GM19035 (cell line): ENCODE measurements around the gene PTPRJ.
"Not testable (repeated sequence)": the region's sequence is repeated elsewhere in the genome, so short reads cannot be mapped to it uniquely, and the experiment has no call there.

Experiments
- ATAC-seq: cut with Tn5 transposase; IDR thresholded peaks from one replicate; pipeline ENCODE4 v1.9.1; 2021; ENCODE audit not compliant: unreplicated experiment

Gene PTPRJ

GRCh38 chr11:48107188-48107704 lies 126.9 kb downstream of the PTPRJ start:
- peak; percentile 88 for ATAC-seq

DNA sequence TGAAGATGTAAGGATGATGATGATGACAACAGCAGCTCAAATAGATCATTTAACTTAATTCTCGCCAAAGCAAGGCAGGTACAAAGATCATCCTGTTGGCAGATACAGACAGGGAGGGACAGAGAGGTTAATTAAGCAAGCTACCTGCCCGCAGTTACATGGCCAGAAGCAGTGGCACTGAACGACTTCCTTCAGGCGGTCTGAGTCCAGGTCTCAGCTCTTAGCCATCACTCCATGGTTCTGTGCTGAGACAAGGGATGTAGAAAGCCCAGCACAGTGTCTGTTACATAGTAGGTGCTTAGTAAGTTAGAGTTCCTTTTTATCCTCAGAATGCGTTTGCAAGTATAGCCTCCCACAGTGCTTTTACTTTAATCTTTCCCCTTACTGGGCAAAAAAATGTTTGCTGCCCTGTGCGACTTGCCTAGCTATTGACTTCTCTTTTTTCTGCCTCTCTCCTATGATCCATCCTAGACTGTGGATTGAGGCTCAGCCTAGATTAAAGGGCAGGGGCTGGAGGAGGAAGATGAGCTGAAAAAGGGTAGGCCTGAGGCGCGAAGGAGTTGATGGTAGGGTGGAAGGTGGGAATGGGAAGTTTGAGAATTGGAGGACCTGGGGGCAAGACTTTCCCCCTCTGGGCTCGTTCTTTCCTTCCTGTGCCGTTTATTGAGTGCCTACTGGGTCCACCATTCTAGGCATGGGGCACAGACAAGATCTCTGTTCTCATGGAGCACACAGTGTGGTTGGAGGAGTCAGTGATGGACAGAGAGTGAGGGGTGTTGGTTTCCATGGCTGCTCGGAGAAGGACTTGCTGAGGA lies 128.1 kb downstream of the PTPRJ start:
- ATAC-seq, result no peak

- no peak for ATAC-seq
Observed at GRCh38 chr11:48109046-48109666, 128.8 kb downstream of the PTPRJ start.

- ATAC-seq, result no peak
Observed at GRCh38 chr11:48110509-48110766, 130.1 kb downstream of the PTPRJ start.

DNA sequence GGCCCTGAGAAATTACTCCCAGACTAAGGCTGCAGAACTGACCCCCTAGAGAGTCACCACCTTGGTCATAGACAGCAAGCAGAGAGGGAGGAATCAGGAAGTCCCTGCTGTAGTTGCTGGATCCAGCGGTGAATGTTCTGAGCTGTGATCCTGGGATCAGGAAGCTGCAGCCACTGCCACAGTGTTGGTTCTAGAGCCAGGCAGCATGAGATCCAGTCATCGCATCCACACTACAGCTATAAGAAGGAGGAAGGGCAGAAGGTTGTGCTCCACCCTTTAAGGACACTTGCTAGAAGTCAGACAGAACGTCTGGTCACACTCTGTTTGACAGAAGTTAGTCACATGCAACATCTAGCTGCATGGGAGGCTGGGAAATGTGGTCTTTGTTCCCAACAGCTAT lies 131.5 kb downstream of the PTPRJ start:
- ATAC-seq, result no peak

DNA sequence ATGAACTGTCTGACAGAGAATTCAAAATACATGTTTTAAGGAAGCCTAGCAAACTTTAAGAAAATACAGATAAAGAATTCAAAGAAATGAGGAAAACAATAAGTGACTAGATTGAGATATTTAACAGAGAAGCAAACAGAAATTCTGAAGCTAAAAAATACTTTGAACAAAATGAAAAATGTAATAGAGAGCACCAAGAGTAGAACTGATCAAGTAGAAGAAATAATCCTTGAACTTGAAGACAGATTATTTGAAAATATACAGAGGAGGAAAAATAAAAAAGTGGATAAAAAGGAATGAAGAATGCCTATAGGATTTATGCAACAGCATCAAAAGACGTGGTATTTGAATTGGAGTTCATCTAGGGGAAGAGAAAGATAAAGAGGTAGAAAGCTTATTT lies 134.4 kb downstream of the PTPRJ start:
- ATAC-seq, result no peak

DNA sequence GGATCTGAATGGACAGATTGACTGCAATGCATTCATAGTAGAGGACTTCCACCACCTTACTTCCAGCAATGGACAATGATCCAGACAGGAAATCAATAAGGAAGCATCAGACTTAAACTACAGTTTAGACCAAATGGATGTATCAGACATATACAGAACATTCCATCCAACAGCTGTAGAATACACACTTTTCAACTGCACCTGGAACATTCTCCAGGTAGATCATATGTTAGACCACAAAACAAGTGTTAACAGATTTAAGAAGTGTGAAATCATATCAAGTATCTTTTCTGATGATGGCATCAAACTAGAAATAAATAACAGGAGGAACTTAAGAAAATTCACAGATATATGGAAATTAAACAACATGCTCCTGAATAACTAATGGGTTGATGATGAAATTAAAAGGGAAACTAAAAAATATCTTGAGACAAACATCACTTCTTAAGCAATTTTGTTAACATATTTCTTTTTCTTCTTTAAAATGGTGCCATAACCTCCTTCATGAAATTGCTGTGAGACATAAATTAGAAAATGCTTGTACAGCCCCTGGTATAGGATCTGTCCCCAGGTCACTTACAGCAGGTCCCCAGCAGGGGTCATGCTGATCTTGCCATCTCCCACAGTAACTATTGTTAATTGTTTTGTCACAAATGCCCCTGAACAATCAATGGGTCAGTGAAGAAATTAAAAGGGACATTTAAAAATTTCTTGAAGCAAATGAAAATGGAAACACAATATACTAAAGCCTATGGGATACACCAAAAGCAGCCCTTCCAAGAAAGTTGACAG lies 136.3 kb downstream of the PTPRJ start:
- ATAC-seq, result no peak

GRCh38 chr11:48122246-48122645 lies 141.9 kb downstream of the PTPRJ start:
- no peak for ATAC-seq

- ATAC-seq, result no peak
Observed at GRCh38 chr11:48122656-48123055, 142.3 kb downstream of the PTPRJ start.

DNA sequence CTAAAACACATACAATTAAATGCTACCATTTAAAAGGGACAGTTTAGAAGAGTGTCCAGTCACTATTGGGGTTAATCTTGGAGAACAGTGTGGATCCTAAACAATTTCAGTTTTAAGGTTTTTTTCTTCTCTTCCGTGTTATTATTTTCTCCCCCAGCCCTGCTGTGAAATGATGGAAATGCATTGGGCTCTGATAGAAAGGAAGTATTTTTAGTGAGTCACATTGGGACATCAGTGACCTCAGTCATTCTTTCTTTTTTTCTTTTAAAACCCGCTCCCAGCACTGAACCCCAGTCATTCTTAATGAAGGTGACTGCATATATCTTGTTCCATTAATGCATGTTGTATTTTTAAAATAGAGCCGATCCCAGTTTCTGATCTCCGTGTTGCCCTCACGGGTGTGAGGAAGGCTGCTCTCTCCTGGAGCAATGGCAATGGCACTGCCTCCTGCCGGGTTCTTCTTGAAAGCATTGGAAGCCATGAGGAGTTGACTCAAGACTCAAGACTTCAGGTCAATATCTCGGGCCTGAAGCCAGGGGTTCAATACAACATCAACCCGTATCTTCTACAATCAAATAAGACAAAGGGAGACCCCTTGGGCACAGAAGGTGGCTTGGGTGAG lies 143.0 kb downstream of the PTPRJ start:
- no peak for ATAC-seq

- no peak for ATAC-seq
Observed at GRCh38 chr11:48123934-48124755, 143.8 kb downstream of the PTPRJ start.

DNA sequence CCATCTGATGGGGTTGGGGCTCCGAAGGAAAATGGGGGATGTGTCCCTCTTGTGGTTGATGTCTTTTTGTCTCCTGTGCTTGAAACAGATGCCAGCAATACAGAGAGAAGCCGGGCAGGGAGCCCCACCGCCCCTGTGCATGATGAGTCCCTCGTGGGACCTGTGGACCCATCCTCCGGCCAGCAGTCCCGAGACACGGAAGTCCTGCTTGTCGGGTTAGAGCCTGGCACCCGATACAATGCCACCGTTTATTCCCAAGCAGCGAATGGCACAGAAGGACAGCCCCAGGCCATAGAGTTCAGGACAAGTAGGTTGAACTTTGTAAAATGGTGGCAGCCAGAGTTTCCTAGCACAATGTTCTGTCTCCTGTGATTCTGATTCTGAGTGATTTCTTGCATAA lies 144.5 kb downstream of the PTPRJ start:
- ATAC-seq, result no peak

- ATAC-seq, result no peak
Observed at GRCh38 chr11:48125866-48126265, 145.5 kb downstream of the PTPRJ start.

GRCh38 chr11:48127521-48128183 lies 147.3 kb downstream of the PTPRJ start:
- ATAC-seq, result no peak

DNA sequence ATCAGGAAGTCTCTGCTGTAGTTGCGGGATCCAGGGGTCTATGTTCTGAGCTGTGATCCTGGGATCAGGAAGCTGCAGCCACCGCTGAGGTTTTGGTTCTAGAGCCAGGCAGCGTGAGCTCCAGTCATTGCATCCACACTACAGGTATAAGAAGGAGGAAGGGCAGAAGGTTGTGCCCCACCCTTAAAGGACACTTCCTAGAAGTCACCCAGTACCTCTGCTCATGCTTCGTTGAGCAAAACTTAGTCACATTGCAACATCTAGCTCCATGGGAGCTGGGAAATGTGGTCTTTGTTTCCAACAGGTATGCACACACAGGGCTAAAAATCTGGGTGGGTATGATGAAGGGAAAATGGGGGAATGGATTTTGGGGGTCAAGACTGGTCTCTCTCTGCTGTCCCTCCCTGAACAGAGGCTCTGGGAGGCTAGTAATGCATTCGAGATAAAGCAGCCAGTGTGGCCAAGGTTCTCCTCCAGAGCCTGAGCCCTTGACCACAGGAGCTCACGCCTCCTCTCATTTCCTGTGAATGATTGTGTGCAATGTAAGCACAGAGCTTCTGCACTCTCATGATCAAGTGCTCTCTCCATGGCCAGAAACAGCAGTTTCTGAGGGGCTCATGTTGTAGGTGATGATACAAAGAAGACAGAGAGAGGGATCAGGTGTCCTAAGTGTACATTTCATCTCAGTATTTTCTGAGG lies 149.5 kb downstream of the PTPRJ start:
- no peak for ATAC-seq

- ATAC-seq, result no peak
Observed at GRCh38 chr11:48134221-48134922, 154.0 kb downstream of the PTPRJ start.

DNA sequence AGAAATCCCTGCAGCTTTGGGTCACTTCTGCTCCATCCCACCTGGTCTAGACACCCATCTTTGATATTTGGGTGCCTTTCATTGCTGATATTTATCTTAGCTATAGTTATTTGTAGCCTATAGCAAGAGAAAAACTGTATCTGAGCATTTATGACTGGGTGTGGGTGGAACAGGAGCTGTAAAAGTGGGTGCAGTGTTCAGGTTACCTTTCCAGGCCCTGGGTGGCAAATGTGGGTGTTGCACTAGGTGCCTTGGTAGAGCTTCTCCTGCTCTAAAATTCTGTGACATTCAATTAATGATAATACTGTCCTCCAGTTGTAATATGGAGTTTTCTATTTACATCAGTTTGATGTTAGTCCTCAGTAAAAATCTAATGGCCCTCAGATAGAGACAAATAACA lies 157.9 kb downstream of the PTPRJ start:
- ATAC-seq, result no peak

GRCh38 chr11:48139896-48140295 lies 159.5 kb downstream of the PTPRJ start:
- ATAC-seq, result not testable (repeated sequence)
